ENCODE results near the gene PPP1R1C.

- TF ChIP-seq EP300 (IDR thresholded peaks at IDR 0.05) (no peak), CTCF (IDR thresholded peaks at IDR 0.05) (no peak)
Observed at GRCh38 chr2:182164686-182165085, 179.0 kb downstream of the PPP1R1C start.

Measured in gastroesophageal sphincter (tissue), 3 donors.